NCI-H1092 treated with DMSO at 0.1 percent for 48 hours (cell line): ENCODE results near the gene OR2J1.
"Not testable (repeated sequence)": the region's sequence is repeated elsewhere in the genome, so short reads cannot be mapped to it uniquely, and the experiment has no call there.

ENCODE experiments used
- DNase-seq: peaks from one replicate; lab custom pipeline; 2025; lab: John Stamatoyannopoulos, UW

Gene OR2J1

DNA sequence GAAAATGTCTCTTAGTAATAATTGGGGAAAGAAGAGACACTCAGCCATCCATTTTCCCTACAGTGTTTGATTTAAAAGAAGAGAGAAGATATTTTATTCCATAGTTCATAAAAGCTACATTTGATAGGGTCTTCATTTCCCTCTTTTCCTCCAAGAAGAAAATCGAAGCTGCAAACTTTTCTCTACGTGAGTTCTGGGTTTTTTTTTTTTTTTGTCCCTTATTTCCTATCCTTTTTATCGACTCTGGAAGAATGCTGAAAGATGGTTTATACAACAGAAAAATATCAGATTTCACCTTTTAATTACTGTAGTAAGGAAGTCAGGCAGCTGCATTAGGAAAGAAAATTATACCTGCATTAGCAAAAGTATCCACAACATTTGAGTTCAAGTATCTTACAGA is at the start of gene OR2J1:
OR2J1 (plus strand) TSS at position 301 of the 400 bp plus-strand sequence. CDS start 1,453 bp downstream, outside the sequence.
- no peak for DNase-seq

DNA sequence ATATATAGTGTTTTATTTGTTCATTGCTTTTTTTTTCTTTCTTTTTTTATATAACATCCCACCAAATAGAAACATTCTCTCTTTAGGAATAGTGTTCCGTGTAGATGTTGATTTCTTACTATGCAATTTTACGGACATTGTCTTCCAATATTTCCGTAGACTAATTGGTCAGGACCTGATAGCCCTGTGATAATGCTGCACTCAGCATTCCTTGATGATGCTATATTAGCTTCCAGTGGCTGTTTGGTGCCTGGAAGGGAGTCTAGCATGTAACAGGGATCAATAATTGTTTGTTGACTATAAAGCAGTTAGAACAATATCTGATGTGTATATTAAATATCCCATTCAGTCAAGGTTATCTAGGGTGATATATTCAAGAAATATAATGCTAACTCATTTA is 47.6 kb upstream of the OR2J1 start:
- DNase-seq = no peak

DNA sequence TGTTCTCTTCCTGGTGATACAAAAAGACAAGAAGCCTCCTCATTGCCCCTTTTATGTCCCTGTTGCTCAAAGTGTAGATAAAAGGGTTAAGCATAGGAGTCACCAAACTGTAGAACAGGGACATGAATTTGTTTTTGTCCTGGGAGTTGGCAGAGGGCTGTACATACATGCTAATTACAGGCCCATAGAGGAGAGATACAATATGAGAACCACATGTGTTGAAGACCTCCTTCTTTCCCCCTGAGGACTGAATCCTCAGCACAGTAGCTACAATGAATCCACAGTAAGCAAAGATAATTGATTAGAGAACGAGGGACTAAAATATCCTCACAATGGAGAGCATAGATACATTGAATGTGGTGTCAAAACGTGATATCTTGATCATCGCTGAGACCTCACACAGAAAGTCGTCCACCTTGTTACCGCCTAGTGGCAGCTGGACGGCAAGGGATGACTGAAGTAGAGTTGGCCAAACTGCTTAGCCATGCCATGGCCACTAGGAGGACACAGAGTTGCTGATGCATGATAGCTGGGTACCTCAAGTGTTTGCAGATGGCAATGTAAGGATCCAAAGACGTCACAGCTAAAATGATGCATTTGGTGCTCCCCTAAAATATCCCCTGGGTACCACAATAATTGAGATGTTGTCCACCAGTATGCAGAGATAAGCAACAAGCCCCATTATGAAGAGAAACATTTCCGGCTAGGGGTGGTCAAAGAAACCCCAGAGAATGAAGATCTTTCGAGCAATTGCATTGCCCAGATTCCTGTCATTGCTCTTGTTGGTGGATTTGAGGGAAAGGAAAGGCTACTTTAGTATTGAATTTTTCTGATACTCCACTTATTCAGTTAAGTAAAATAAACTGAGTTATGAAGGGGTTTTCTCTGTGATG is 27.2 kb upstream of the OR2J1 start:
- no peak for DNase-seq

DNA sequence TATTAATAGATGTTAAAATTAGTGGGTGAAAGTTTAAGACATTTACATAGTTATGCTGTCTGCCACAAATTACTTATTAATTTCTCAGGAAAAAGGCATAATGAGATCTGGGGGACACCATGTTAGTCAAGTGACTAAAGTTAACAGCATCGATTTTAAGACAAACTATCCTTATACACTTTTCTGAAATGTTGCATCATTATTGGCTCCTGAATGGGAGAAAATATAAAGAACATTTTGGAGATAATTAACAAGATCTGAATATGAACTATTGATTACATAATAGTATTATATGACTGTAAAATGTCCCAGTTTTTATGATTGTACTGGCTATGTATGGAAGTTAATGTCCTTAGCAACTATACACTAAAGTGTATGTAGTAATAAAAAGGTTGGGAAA is 20.1 kb upstream of the OR2J1 start:
- DNase-seq = no peak

DNA sequence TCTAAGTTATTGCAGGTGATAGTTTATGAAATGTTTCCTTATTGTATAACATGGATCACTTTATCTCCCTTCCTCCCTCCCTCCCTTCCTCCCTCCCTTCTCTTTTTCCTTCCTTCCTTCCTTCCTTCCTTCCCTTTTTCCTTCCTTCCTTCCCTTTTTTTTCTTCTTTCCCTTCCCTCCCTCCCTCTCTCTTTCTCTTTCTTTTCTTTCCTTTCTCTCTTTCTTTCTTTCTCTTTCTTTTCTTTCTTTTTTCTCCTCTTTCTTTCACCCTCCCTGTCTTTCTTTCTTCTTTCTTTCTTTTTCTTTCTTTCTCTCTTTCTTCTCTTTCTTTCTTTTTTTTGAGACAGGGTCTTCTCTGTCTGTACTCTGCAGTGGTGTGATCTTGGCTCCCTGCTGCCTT is 18.0 kb upstream of the OR2J1 start:
- no peak for DNase-seq

DNA sequence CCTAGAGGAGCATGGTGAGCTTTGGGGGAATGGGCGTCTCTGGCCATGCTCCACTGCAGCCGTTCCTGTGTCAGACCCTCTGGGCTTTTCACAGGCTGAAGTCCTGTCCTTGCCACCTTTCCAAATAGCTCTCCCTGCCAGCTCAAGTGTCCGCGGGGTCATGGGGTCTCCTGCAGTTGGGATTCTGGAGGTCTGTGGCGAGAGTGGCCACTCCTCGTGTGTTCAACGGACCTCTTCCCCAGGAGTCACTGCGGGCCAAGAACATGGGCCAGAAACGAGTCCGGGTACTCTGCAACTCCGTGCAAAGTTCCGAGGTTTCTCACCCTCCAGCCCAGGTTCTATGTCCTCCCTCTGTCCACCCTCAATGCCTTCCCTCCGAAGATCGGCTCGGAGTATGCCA is 16.8 kb upstream of the OR2J1 start:
- no peak for DNase-seq

DNA sequence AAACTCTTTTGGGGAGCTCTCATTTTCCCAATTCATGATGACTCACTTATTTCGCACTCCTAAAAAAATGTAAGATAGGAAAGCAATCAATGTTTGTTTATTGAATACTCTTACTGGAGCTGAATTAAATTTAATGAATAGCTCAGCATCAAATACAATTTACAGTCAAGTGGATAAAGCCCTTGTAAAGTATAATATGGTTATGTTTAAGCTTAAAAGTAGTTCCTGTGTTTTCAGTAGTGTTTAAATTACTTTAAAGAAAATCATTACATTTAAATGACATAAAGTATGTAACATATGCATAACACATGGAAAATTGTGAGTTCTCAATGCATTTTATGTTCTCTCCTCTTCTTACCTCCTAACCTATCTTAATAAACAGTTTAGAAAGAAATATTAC is 12.1 kb upstream of the OR2J1 start, which contains the start of gene OR2B3:
OR2B3 (minus strand) TSS at position 101 of the 400 bp plus-strand sequence; CDS start at position 36, 65 bp downstream.
- no peak for DNase-seq

DNA sequence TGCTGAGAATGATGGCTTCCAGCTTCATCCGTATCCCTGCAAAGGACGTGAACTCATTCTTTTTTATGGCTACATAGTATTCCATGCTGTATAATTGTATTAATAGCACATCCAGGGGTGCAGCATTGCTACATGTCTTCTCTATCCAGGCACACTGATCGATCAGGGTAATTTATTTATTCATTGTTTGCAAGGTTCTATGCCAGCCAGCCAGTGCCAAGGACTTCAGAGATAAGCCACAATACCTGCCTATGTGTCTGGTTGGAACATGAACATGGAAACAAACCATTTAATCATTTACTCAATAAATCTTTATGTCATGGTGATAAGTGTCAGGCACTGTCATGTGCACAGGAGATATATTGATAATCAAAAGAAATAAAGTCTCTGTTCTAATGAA is 6.3 kb upstream of the OR2J1 start:
- no peak for DNase-seq

DNA sequence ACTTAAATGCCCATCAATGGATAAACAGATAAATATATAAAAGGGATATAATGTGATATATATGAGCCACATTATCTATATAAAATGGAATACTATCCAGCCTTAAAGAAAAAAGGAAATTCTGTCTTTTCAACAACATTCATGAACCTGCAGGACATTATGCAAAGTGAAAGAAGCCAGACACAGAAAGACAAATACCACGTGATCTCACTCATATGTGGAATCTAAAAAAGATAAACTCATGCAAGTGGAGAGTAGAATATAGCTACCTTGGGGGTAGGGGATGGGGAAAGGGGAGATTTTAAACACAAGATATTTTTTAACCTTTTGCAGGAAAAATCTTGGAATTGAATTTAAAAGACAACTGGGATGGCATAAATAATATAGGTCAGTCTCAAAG is 1.5 kb upstream of the OR2J1 start:
- DNase-seq = no peak

DNA sequence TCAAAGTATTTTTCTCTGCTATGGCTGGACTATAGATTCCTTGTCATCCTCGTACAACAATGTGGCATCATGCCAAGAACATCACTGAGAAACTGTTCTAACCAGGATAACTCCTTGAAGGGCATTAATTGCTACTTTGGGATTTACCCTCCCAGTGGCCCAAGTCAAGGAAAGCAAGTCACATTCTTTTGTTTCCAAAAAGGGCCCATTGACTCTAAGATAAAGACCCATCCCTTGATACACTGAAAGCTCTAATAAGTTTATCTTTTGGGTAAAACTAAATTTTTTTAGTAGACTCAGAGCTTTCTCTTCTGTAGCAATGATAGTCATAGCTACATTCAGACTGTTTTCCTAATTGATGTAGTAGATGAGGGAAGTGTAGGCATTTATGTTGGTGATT is 8.5 kb downstream of the OR2J1 start, which contains the start of gene OR2J3:
OR2J3 (plus strand) TSS at position 301 of the 400 bp plus-strand sequence. CDS start 3,833 bp downstream, outside the sequence.
- DNase-seq = no peak

DNA sequence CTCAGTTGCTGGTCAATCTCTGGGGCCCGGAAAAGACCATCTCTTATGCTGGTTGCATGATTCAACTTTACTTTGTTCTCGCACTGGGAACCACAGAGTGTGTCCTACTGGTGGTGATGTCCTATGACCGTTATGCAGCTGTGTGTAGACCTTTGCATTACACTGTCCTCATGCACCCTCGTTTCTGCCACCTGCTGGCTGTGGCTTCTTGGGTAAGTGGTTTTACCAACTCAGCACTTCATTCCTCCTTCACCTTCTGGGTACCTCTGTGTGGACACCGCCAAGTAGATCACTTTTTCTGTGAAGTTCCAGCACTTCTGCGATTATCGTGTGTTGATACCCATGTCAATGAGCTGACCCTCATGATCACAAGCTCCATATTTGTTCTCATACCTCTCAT is 12.8 kb downstream of the OR2J1 start:
- no peak for DNase-seq

DNA sequence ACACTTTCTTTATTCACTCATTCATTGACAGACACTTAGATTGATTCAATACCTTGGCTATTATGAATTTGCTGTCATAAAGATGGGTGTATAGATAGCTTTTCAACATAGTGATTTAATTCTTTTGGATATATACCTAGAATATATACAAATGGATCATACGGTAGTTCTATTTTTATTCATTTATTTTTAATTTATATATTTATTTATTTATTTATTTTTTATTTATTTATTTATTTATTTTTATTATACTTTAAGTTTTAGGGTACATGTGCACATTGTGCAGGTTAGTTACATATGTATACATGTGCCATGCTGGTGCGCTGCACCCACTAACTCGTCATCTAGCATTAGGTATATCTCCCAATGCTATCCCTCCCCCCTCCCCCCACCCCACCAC is 15.7 kb downstream of the OR2J1 start:
- not testable (repeated sequence) for DNase-seq

DNA sequence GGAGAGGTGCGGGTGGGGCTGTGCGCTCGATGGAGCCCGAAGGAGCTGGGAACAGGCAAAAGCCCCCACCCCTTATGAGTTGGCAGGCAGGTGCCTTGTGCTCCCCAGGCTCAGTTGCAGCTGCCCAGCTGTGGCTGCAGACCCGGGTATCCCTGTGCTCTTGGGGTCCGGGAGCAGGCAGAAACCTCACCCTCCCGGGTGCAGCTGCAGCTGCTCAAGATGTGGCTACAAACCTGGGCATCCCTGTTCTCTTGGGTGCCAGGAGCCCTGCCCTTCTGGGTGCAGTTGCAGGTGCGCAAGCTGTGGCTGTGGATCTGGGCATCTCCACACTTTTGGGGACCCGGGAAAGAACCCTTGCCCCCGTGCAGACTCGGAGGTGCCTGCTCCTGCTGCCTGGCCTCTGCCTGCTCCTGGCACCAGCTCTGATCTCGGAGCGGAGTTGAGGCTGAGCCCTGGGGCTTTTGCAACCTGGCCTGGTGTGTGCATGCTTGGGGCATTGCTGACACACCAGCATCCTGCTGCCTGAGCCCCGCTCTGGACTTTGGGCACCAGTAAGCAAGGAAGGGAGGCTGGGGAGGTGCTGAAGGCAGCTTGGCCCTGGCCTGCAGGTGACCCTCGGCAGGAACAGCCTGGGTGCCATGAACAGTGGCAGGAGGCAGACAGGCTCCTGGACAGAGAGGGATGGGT is 30.2 kb downstream of the OR2J1 start:
- DNase-seq = no peak

DNA sequence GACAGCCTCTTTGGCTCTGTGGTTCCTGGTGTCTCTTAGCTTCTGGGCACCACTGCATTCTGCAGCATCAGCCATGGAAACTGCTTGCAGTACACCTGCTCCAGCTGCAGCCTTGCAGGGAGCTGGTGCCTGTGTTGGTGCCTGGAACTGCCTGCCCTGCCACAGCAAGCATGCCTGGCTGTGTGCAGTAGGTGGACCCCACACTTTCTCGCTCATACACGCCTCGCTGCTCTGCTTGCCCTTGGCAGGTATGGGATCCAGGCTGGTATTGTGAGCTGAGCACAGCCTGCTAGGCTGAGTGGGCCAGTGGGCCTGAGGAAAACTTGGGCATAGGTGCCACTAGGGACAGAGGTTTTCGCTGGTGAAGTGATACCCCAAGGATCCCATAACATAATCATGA is 31.4 kb downstream of the OR2J1 start:
- no peak for DNase-seq

DNA sequence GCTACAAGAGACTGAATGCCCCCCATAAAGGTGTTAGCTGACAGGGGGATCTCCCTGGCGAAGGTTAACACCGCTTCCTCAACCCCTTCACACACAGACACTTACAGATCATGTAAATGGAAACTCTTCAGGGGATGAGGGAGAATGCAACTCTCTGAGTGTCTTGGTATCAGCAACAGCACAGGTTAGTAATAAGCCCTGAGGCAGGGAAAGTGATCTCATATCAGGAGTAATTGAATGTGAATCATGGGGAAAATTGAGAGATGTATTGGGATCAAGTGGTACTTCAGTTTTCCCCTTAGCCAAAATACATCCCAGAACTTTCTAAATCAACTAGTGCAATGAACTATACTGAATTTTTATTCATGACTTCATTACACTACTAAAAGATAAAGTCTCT is 32.4 kb downstream of the OR2J1 start:
- DNase-seq = no peak

DNA sequence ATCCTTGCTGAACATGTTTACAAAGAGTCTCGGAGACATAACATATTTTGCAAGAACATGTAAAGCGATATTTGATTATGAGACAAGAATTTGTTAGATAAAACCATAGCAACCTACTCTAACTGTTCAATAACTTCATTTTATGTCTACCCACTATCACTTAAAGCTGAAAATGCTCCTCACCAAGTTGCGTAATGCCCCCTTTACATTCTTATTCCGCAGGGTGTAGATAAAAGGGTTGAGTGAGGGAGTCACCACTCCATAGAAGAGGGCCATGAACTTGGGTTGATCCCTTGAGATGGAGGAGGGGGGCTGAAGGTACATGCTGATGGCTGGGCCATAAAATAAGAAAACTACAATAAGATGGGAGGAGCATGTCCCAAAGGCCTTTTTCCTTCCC is 38.4 kb downstream of the OR2J1 start:
- DNase-seq = no peak

DNA sequence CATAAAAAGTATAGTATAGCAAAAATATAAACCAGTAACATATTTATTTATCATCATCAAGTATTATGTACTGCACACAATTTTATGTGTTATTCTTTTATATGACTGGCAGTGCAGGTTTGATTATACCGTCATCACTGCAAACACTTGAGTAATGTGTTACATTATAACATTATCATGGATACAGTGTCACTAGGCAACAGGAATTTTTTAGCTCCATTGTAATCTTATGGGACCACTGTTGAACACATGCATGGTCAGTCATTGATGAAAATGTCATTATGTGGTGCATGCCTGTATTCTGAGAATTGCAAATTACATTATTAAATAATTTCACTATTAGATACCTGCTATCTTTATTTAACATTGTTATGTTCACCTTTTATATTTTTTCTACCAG is 42.3 kb downstream of the OR2J1 start:
- DNase-seq = no peak

DNA sequence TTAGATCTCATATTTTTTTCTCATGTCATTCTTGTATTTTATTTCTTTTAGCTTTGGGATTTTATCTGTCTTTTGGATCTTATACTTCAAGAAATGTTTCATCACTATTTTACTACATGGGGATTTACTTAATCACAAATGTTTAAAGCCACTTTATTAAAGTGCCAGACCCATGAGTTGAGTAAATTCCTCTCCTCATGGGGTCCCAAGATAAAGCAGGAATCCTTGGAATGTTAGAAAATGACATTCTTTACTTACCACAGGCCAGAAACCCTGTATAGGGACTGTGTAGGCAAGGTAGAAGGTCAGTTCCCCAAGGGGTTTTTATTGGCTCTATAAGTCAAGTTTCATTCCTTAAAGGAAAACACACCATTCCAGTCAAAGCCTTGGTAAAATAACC is 43.0 kb downstream of the OR2J1 start:
- DNase-seq = no peak

DNA sequence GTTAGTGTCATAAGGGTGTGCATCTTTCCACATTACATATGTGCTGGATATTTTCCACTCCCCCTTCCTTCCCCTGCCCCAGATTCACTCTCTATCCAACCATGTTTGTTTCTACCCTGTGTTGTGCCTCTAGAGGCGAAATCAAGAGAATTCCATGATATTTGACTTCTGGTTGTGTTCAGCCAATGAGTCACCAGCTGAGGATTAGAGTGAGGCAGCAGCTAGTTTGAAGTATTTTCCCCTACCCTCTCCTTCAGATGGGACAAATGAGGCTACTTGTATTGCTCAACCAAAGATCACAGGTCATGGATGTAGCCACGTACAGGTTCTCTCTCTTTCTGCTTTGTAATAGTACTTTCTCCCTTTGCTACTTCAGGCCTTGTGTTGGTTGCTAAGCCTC is 46.9 kb downstream of the OR2J1 start:
- DNase-seq = no peak

DNA sequence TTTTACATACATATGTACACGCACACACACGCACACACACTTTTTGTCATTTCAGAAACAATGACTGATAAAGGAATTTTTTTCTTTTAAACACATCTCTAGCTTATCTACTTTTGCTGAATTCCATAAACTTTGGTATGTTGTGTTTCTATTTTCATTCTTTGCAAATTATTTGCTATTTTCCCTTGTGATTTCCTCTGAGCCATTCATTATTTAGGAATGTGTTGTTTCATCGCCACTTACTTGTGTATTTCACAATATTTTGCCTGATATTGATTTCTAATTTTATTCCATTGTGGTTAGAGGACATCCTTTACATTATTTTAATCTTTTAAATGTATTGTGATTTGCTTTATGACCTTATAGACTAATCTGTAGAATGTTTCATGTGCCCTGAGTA is 47.8 kb downstream of the OR2J1 start:
- no peak for DNase-seq

DNA sequence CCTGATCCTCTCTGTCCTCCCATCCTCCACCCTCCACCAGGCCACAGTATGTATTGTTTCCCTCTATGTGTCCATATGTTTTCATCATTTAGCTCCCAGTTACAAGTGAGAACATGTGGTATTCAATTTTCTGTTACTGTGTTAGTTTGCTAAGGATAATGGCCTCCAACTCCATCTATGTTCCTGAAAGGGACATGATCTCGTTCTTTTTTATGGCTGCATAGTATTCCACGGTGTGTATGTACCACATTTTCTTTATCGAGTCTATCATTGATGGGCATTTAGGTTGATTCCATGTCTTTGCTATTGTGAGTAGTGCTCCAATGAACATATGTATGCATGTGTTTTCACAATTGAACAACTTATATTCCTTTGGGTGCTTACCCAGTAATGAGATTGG is 50.2 kb downstream of the OR2J1 start:
- DNase-seq = not testable (repeated sequence)
